ENCODE results near the gene FARSA.

DNA sequence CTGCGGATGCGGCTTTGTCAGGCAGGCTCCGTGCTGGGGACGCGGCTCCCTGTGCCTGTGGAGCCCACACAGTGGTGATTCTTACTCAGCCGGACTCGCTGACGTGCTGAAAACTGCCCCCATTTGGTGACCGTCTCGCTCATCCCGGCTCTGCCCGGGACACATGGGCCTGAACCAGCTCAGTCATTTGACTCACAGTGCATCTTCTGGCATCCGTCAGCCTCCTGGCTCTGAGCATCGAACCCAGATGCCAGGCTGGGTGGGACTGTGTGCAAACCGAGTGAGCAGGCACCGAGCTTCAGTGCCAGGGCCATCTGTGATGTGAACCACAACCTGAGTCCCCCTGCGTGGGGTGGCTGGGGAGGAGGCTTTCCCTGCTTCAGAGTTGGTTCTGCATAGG is 37.1 kb downstream of the FARSA start:
- TF ChIP-seq, protein P1, sequence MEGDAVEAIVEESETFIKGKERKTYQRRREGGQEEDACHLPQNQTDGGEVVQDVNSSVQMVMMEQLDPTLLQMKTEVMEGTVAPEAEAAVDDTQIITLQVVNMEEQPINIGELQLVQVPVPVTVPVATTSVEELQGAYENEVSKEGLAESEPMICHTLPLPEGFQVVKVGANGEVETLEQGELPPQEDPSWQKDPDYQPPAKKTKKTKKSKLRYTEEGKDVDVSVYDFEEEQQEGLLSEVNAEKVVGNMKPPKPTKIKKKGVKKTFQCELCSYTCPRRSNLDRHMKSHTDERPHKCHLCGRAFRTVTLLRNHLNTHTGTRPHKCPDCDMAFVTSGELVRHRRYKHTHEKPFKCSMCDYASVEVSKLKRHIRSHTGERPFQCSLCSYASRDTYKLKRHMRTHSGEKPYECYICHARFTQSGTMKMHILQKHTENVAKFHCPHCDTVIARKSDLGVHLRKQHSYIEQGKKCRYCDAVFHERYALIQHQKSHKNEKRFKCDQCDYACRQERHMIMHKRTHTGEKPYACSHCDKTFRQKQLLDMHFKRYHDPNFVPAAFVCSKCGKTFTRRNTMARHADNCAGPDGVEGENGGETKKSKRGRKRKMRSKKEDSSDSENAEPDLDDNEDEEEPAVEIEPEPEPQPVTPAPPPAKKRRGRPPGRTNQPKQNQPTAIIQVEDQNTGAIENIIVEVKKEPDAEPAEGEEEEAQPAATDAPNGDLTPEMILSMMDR (conservative IDR thresholded peaks at IDR 0.05; ENCODE audit: low read depth, low read length): no peak
- TF ChIP-seq POLR2A (IDR thresholded peaks at IDR 0.05; ENCODE audit: low read depth, low read length): no peak
- TF ChIP-seq RAD21 (IDR thresholded peaks at IDR 0.05; ENCODE audit: low read length): no peak
- no peak for TF ChIP-seq USF2 (IDR thresholded peaks at IDR 0.05; ENCODE audit: low read depth, low read length)
- no peak for TF ChIP-seq RCOR1 (IDR thresholded peaks at IDR 0.05; ENCODE audit: insufficient replicate concordance, low read length)
- TF ChIP-seq RFX5 (IDR thresholded peaks at IDR 0.05; ENCODE audit: low read depth, low read length): no peak
- TF ChIP-seq SMC3 (IDR thresholded peaks at IDR 0.05; ENCODE audit: low read depth, low read length): no peak
- TF ChIP-seq MXI1 (IDR thresholded peaks at IDR 0.05; ENCODE audit: borderline replicate concordance, low read depth, low read length): no peak
- no peak for TF ChIP-seq MAZ (IDR thresholded peaks at IDR 0.05; ENCODE audit: borderline replicate concordance, low read depth, low read length)
- no peak for TF ChIP-seq NFE2L2 (IDR thresholded peaks at IDR 0.05; ENCODE audit: low read depth, low read length)
- TF ChIP-seq ELK1 (IDR thresholded peaks at IDR 0.05; ENCODE audit: borderline replicate concordance, low read depth, low read length): no peak

Data from IMR-90 (cell line).